Motor neuron (in vitro differentiated cells): ENCODE data around the gene GPANK1. TPM values are rescaled to one million over a fixed set of nuclear protein-coding genes. Genes with fewer than 3 reads are reported as not detected.

Source experiments
- ATAC-seq, 8 experiments: fragments of 200-7000 bp; cut with Tn5 transposase; replicated peaks in 6 of 8; 2 replicates each; pipeline ENCODE4 v1.8.0; 2021; ENCODE audit warnings: mild to moderate bottlenecking in 8 of 8, moderate library complexity in 8 of 8
- H3K27ac ChIP-seq, 2 donors: fragments of 250-450 bp; sonication (Bioruptor Pico); 2 replicates each; pipeline ENCODE4 v1.9.0; 2021; ENCODE audit warnings: antibody characterized with exemption in 2 of 2, mild to moderate bottlenecking in 2 of 2, moderate library complexity in 1 of 2
- H3K4me1 ChIP-seq, 2 donors: fragments of 250-450 bp; sonication (Bioruptor Pico); replicated peaks in 1 of 2; 2 replicates each; pipeline ENCODE4 v1.6.1; 2021; ENCODE audit warnings: antibody characterized with exemption in 2 of 2, mild to moderate bottlenecking in 2 of 2, moderate library complexity in 1 of 2
- H3K4me3 ChIP-seq, 5 donors: fragments of 250-450 bp; sonication (Bioruptor Pico); 2 replicates each; pipeline ENCODE4 v1.9.0; 2021; ENCODE audit warnings: antibody characterized with exemption in 5 of 5, mild to moderate bottlenecking in 5 of 5, moderate library complexity in 4 of 5
- WGBS, 10 experiments: fragments of 450-650 bp; shearing (Covaris generic); methylation state at CpG; one replicate each; pipeline ENCODE4 v1.0.0; 2022; 5-methylcytosine and 5-hydroxymethylcytosine counted together
- in situ Hi-C, 9 experiments: fragments of 400-800 bp; cut with MboI; loops; one replicate each; pipeline ENCODE4 v1.15.0; 2021; ENCODE audit warnings: low sequenced_read_pairs in 9 of 9, low pct_unique_long_range_greater_than_20kb in 2 of 9; ENCODE audit not compliant: unreplicated experiment in 9 of 9
- total RNA-seq, 8 experiments: library from RNA; unstranded; fragments of 300-600 nt; gene quantifications; 2 replicates each; pipeline versions ENCODE4 v1.2.3 to v1.2.4, GENCODE V29; 2022

Gene GPANK1
- total RNA-seq, 8 experiments from 2014 or later, result 15.2 to 27.2 (median 22.0) TPM

- in situ Hi-C loops, result loop anchor here in 1 of 9 experiments (25.0 kb wide), 1 partner anchor 171 kb away; the partner anchor contains the start of gene HSPA1B
- 0 to 20% (median 4%) methylated on average over 1 to 9 of the region's 15 CpGs; no CpG with 5 or more reads in 3 of the 10 experiments for WGBS, 10 experiments
- peak in 2 of 8 experiments; percentile 5 to 10 for ATAC-seq
- peak overlapping the region; percentile 52 to 86 for H3K27ac ChIP-seq
- peak overlapping the region; percentile 60 to 93 (median 84) for H3K4me3 ChIP-seq
- peaks cover 7 to 19% of the 10 kb centered on the region in 2 donors for H3K4me1 ChIP-seq
Observed at GRCh38 chr6:31666337-31666965, 1.7 kb upstream of the GPANK1 start.

GRCh38 chr6:31665501-31666336 is 922 bp upstream of the GPANK1 start, which contains the start of gene CSNK2B:
Gene CSNK2B (plus strand): TSS chr6:31666080. CDS start chr6:31666832, 752 bp downstream.
- H3K4me1 ChIP-seq, result peaks cover 11 to 19% of the 10 kb centered on the region in 2 donors
- in situ Hi-C loops, result loop anchor here in 1 of 9 experiments (25.0 kb wide), 1 partner anchor 172 kb away; the partner anchor contains the start of gene HSPA1B
- peak; percentile 69 to 89 (median 83) for ATAC-seq
- peak within 1 kb of the TSS; percentile 60 to 93 (median 84) for H3K4me3 ChIP-seq
- H3K27ac ChIP-seq, result peak within 1 kb of the TSS; percentile 93 to 96
- 0% methylated on average over 2 to 7 of the region's 63 CpGs; no CpG with 5 or more reads in 8 of the 10 experiments for WGBS, 10 experiments

- peak overlapping the region; percentile 60 to 93 (median 84) for H3K4me3 ChIP-seq
- ATAC-seq, result peak in 5 of 8 experiments; percentile 3 to 14 (median 5)
- in situ Hi-C loops, result loop anchor here in 1 of 9 experiments (25.0 kb wide), 1 partner anchor 173 kb away; the partner anchor contains the start of gene HSPA1B
- 0 to 40% (median 14%) methylated on average over 1 to 9 of the region's 17 CpGs; no CpG with 5 or more reads in 2 of the 10 experiments for WGBS, 10 experiments
- peaks cover 17 to 26% of the 10 kb centered on the region in 2 donors for H3K4me1 ChIP-seq
- peak overlapping the region; percentile 93 to 96 for H3K27ac ChIP-seq
Observed at GRCh38 chr6:31663961-31664789, 622 bp downstream of the GPANK1 start.

- WGBS, 10 experiments, result 46 to 100% (median 62%) methylated on average over 1 to 4 of the region's 9 CpGs; no CpG with 5 or more reads in 2 of the 10 experiments
- Histone ChIP-seq H3K4me1 (peaks cover 25 to 34% of the 10 kb centered on the region in 2 donors), H3K4me3 (peak overlapping the region; percentile 60 to 93 (median 84)), H3K27ac (peak overlapping the region; percentile 93 to 96)
- ATAC-seq, result peak in 1 of 8 experiments; percentile 0
- in situ Hi-C loops, result loop anchor here in 1 of 9 experiments (25.0 kb wide), 1 partner anchor 174 kb away; the partner anchor contains the start of gene HSPA1B
Observed at GRCh38 chr6:31663126-31663960, 1.5 kb downstream of the GPANK1 start.

DNA sequence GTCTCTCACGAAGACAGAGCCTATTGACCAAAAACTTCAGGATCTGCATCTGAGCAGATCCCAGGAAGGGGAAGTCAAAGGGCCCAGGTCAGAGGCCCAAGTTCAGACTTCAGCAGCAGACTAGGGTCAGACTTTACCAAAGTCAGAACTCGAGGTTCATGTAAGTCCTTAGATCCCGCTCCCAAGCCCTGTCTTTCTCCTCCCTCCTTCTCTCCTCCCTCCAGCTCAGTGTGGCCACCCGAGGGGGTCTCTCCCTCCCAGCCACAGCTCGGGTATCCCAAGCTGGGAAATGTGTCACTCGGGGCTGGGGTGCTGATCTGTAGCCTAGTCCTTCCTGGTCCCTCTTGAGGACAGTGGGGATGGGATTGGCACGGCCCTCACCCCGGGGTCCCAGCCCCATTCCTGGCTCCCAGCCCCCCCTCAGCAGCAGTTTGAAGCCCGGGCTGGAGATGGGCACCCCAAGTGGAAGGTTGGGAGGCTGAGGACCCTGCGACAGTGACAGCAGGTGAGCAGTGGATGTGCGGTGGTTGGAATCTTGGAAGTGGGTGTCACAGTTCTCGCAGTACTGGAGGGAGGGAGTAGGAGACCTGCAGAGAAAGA is 2.6 kb downstream of the GPANK1 start:
- ATAC-seq, result no peak
- H3K4me1 ChIP-seq, result peaks cover 29 to 39% of the 10 kb centered on the region in 2 donors
- H3K27ac ChIP-seq, result no peak overlapping the region
- no peak overlapping the region for H3K4me3 ChIP-seq
- in situ Hi-C loops, result loop anchor here in 1 of 9 experiments (25.0 kb wide), 1 partner anchor 175 kb away; the partner anchor contains the start of gene HSPA1B
- WGBS, 10 experiments, result 73 to 100% (median 100%) methylated on average over 1 to 4 of the region's 12 CpGs; no CpG with 5 or more reads in 2 of the 10 experiments

- Histone ChIP-seq H3K4me1 (peaks cover 29 to 32% of the 10 kb centered on the region in 2 donors), H3K4me3 (peak overlapping the region; percentile 48 to 74 (median 57)), H3K27ac (peak overlapping the region in 1 of 2 donors; percentile 79)
- ATAC-seq, result no peak
- in situ Hi-C loops, result loop anchor here in 1 of 9 experiments (25.0 kb wide), 1 partner anchor 176 kb away; the partner anchor contains the start of gene HSPA1B
- WGBS, 10 experiments, result 70 to 100% (median 87%) methylated on average over 2 to 8 of the region's 12 CpGs; no CpG with 5 or more reads in 3 of the 10 experiments
Observed at GRCh38 chr6:31661262-31662123, 3.3 kb downstream of the GPANK1 start.

DNA sequence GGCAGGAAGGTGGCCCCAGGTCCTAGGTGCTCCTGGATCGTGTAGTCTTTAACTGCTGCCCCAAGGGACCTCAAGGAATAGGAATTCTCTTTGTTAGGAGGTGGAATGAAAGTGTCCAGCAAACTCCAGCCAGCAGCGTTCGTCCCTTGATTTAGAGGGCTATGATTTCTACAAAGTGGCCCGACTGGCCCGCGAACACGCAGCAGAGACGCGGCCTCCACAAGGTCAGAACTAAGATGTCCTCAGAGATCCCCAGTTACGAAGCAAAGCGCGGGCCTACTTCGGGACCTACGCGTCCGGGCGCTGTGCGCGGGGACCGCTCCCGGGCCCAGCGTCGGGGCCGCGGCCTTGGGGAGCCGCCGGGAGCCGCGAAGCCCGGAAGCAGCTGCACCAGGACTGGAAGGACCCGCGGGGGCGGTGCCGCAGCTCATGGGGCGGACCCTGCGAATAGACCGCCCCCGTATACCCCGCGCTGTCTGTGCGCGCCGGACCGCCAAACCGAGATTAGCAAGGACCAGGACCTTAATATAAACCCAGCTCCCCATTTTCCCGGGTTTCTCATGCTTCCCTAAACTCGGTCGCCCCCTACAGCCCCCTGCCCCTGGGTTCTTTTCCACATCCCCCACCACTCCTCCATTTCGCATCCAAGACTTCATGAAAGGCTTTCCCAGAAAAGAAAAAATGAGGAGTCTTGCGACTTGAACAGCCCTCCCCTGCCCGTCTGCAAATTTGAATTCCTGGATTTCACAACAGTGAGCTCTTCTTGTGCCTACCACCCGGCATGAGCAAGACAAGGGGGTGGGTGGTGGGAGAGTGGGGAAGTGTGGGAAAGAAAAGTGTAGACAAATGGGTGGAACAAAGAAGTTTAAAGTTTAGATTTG is 4.2 kb downstream of the GPANK1 start, which contains the start of gene C6orf47:
Gene C6orf47 (minus strand): TSS at position 398 of the 881 bp plus-strand sequence. CDS start 831 bp downstream, outside the sequence.
- peak within 1 kb of the TSS; percentile 68 to 79 for H3K27ac ChIP-seq
- peaks cover 29 to 31% of the 10 kb centered on the region in 2 donors for H3K4me1 ChIP-seq
- peak within 1 kb of the TSS; percentile 48 to 74 (median 57) for H3K4me3 ChIP-seq
- 0 to 2% (median 0%) methylated on average over 1 to 17 of the region's 52 CpGs; no CpG with 5 or more reads in 3 of the 10 experiments for WGBS, 10 experiments
- in situ Hi-C loops, result loop anchor here in 1 of 9 experiments (25.0 kb wide), 1 partner anchor 177 kb away; the partner anchor contains the start of gene HSPA1B
- peak; percentile 57 to 71 (median 68) for ATAC-seq

DNA sequence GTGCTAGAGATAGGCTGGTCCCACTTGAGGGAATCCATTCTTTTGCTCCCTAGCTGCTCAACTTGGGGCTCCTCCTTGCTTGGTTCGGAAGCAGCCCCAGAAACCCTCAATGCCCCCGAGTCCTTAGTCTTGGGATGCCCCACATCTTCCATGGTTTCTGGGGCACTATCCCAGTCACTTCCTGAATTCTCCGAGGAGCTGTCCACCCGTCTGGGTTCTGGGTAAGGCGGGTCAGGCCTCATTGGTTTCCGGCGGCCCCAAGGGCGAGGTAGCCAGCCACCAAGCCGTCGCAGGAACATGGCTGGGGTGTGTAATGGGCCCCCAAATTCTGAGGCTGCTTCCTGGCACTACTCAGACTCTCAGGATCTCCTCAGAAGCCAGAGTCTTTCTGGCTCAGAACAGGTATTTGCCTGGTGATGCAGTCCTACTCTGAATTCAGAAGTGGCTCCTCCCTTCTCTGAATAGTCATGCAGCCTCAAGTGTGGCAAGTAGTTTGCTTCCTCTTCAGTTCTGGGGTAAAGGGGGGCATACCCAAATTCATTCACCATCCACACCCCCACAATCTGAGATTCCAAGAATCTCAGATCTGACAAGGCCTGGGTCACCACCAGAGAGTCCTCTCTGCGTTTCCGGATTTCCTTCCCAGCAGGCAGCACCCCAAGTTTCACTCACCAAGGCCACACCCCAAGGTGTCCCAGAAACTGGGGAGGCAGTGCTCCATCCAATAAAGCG is 5.0 kb downstream of the GPANK1 start:
- in situ Hi-C loops, result loop anchor here in 1 of 9 experiments (25.0 kb wide), 1 partner anchor 177 kb away; the partner anchor contains the start of gene HSPA1B
- peaks cover 29 to 31% of the 10 kb centered on the region in 2 donors for H3K4me1 ChIP-seq
- ATAC-seq, result peak in 3 of 8 experiments; percentile 9 to 10 (median 10)
- peak overlapping the region; percentile 48 to 74 (median 57) for H3K4me3 ChIP-seq
- 0 to 53% (median 27%) methylated on average over 1 to 9 of the region's 13 CpGs; no CpG with 5 or more reads in 3 of the 10 experiments for WGBS, 10 experiments
- H3K27ac ChIP-seq, result peak overlapping the region; percentile 68 to 79
